Prostate gland (tissue), 2 donors: Measurements from ENCODE around the gene SERPINH1. TPM values are rescaled to one million over a fixed set of nuclear protein-coding genes. Genes with fewer than 3 reads are reported as not detected.
A peak's percentile ranks its signal among the peaks of the same experiment; 100 is the strongest.

ENCODE experiments used
- DNase-seq: peaks from one replicate; pipeline ENCODE4 v3.0.0-alpha.2; 2019; ENCODE audit warnings: low spot score
- H3K27ac ChIP-seq, 2 donors: fragments of 200-600 bp; sonication (generic); 2 replicates each; pipeline ENCODE4 v1.5.1; 2017 to 2019
- H3K27me3 ChIP-seq: fragments of 200-600 bp; sonication (generic); replicated peaks from 2 replicates; pipeline ENCODE4 v1.5.1; 2019; ENCODE audit not compliant: insufficient read depth
- H3K36me3 ChIP-seq, 2 donors: fragments of 200-600 bp; sonication (generic); 1 replicate in 1 of 2; 2 replicates in 1 of 2; pipeline versions ENCODE4 v1.5.1 to v1.8.1; 2017 to 2019
- H3K4me1 ChIP-seq: fragments of 200-600 bp; sonication (generic); replicated peaks from 2 replicates; pipeline ENCODE4 v1.5.1; 2019
- H3K4me3 ChIP-seq, 2 donors: fragments of 200-600 bp; sonication (generic); 2 replicates each; pipeline ENCODE4 v1.5.1; 2017 to 2019
- H3K9me3 ChIP-seq: fragments of 200-600 bp; sonication (generic); 2 replicates; pipeline ENCODE4 v1.5.1; 2017
- CTCF ChIP-seq, 4 experiments: fragments of 200-600 bp in 2 of 4; fragments of 450-650 bp in 2 of 4; sonication (generic) in 2 of 4; IDR thresholded peaks; 1 replicate in 3 of 4; 2 replicates in 1 of 4; pipeline ENCODE4 v1.5.1; 2016 to 2019; ENCODE audit warnings: antibody characterized with exemption in 4 of 4, mild to moderate bottlenecking in 2 of 4, moderate library complexity in 2 of 4
- POLR2A ChIP-seq: fragments of 450-650 bp; IDR thresholded peaks from one replicate; pipeline ENCODE4 v1.6.1; 2016; ENCODE audit warnings: antibody characterized with exemption, mild to moderate bottlenecking
- POLR2AphosphoS5 ChIP-seq: sonication (generic); formaldehyde crosslinking; IDR thresholded peaks from one replicate; pipeline ENCODE4 v1.6.1; 2017; ENCODE audit warnings: antibody characterized with exemption
- WGBS: methylation state at CpG from one replicate; pipeline ENCODE4 v1.1.5; 2018; 5-methylcytosine and 5-hydroxymethylcytosine counted together
- intact Hi-C: fragments of 100-400 bp; cut with DNase I; formaldehyde crosslinking; loops from one replicate; pipeline ENCODE4 v1.14.2; 2022
- total RNA-seq, 2 donors: library from RNA; depleted of rRNA; stranded (reverse); fragments of >200 nt; gene quantifications; one replicate each; pipeline ENCODE4 v1.1.0, GENCODE V29; 2016

SERPINH1 gene
- total RNA-seq, 2 donors from 2014 or later, result 123 to 189 TPM

- intact Hi-C loops, result no loop called here
- DNase-seq, result no peak
- no peaks in the 10 kb centered on the region for H3K9me3 ChIP-seq
- no peaks in the 10 kb centered on the region for H3K36me3 ChIP-seq
- H3K4me3 ChIP-seq, result no peak overlapping the region
- 75% methylated on average over 10 of the region's 10 CpGs for WGBS
- no peaks in the 10 kb centered on the region for H3K27me3 ChIP-seq
- H3K27ac ChIP-seq, result no peak overlapping the region
- TF ChIP-seq CTCF (IDR thresholded peaks at IDR 0.05) (no peak), POLR2A (no peak), POLR2AphosphoS5 (no peak)
- H3K4me1 ChIP-seq, result peaks cover 2% of the 10 kb centered on the region
These were observed 38.0 kb upstream of the SERPINH1 start for GRCh38 chr11:75523811-75524664.

- peak overlapping the region; percentile 39 to 52 for H3K27ac ChIP-seq
- H3K27me3 ChIP-seq, result no peaks in the 10 kb centered on the region
- intact Hi-C loops, result loop anchor here (5.0 kb wide), 1 partner anchor 123 kb away; no protein-coding TSS in a partner anchor
- H3K4me1 ChIP-seq, result peaks cover 2% of the 10 kb centered on the region
- no peak for TF ChIP-seq POLR2AphosphoS5
- TF ChIP-seq POLR2A, result no peak
- TF ChIP-seq CTCF (IDR thresholded peaks at IDR 0.05), result no peak
- H3K9me3 ChIP-seq, result no peaks in the 10 kb centered on the region
- whole genome bisulfite sequencing, result 10% methylated on average over 48 of the region's 51 CpGs
- peak overlapping the region; percentile 56 for H3K4me3 ChIP-seq
- no peak for DNase-seq
- H3K36me3 ChIP-seq, result no peaks in the 10 kb centered on the region
These were observed 37.2 kb upstream of the SERPINH1 start for GRCh38 chr11:75524665-75525432.

- 0% methylated on average over 4 of the region's 99 CpGs for WGBS
- intact Hi-C loops, result loop anchor here (5.0 kb wide), 1 partner anchor 123 kb away; no protein-coding TSS in a partner anchor
These were observed 36.4 kb upstream of the SERPINH1 start, which contains the start of gene GDPD5 for GRCh38 chr11:75525433-75526191. GDPD5 (minus strand) TSS chr11:75525941; CDS start chr11:75477735, 48,206 bp downstream.

GRCh38 chr11:75526192-75526541 lies 35.9 kb upstream of the SERPINH1 start:
- intact Hi-C loops, result loop anchor here (5.0 kb wide), 1 partner anchor 124 kb away; no protein-coding TSS in a partner anchor
- Histone ChIP-seq H3K36me3 (no peaks in the 10 kb centered on the region), H3K27me3 (no peaks in the 10 kb centered on the region), H3K4me1 (peaks cover 2% of the 10 kb centered on the region), H3K9me3 (no peaks in the 10 kb centered on the region), H3K27ac (no peak overlapping the region), H3K4me3 (peak overlapping the region; percentile 56)
- TF ChIP-seq POLR2A (no peak), CTCF (IDR thresholded peaks at IDR 0.05) (no peak), POLR2AphosphoS5 (no peak)
- no peak for DNase-seq
- 2% methylated on average over 18 of the region's 21 CpGs for WGBS

More at GRCh38 chr11:75525433-75526191, 36.4 kb upstream of the SERPINH1 start, which contains the start of gene GDPD5:
- DNase-seq, result peak; percentile 78
- TF ChIP-seq POLR2AphosphoS5, result no peak
- peak; percentile 43 for TF ChIP-seq POLR2A
- peak; percentile 59 to 79 (median 65) for TF ChIP-seq CTCF (IDR thresholded peaks at IDR 0.05)
- H3K9me3 ChIP-seq, result no peaks in the 10 kb centered on the region
- H3K4me1 ChIP-seq, result peaks cover 2% of the 10 kb centered on the region
- H3K27ac ChIP-seq, result peak within 1 kb of the TSS; percentile 39 to 52
- H3K4me3 ChIP-seq, result peak within 1 kb of the TSS; percentile 56
- no peaks in the 10 kb centered on the region for H3K36me3 ChIP-seq
- no peaks in the 10 kb centered on the region for H3K27me3 ChIP-seq
